RWPE2 (cell line): Measurements from ENCODE around the gene ICAM2.

ENCODE experiments used
- ATAC-seq: fragments of 200-7000 bp; cut with Tn5 transposase; 3 replicates; pipeline ENCODE4 v1.9.1; 2021; ENCODE audit warnings: low read depth
- DNase-seq: peaks from one replicate; pipeline ENCODE4 v3.0.0-alpha.2; 2020; ENCODE audit warnings: low spot score
- H3K27ac ChIP-seq: fragments of 450-650 bp; 2 replicates; pipeline ENCODE4 v1.5.1; 2017; ENCODE audit warnings: mild to moderate bottlenecking; ENCODE audit not compliant: poor library complexity, severe bottlenecking
- H3K27me3 ChIP-seq: fragments of 250-450 bp; sonication (Bioruptor Pico); 2 replicates; pipeline ENCODE4 v1.5.1; 2021; ENCODE audit warnings: mild to moderate bottlenecking, moderate library complexity; ENCODE audit not compliant: insufficient read depth, poor library complexity, severe bottlenecking
- H3K36me3 ChIP-seq: fragments of 250-450 bp; sonication (Bioruptor Pico); 2 replicates; pipeline ENCODE4 v1.5.1; 2020; ENCODE audit warnings: low read depth, mild to moderate bottlenecking, moderate library complexity
- H3K4me1 ChIP-seq: fragments of 250-450 bp; sonication (Bioruptor Pico); 2 replicates; pipeline ENCODE4 v1.5.1; 2021; ENCODE audit warnings: mild to moderate bottlenecking, moderate library complexity; ENCODE audit not compliant: insufficient read depth, poor library complexity, severe bottlenecking
- H3K4me3 ChIP-seq: fragments of 250-450 bp; sonication (Bioruptor Pico); 2 replicates; pipeline ENCODE4 v1.5.1; 2021; ENCODE audit warnings: mild to moderate bottlenecking, moderate library complexity; ENCODE audit not compliant: severe bottlenecking
- H3K9me3 ChIP-seq: fragments of 250-450 bp; sonication (Bioruptor Pico); 2 replicates; pipeline ENCODE4 v1.5.1; 2021; ENCODE audit warnings: mild to moderate bottlenecking, moderate library complexity; ENCODE audit not compliant: severe bottlenecking
- TF ChIP-seq, protein P1 (sequence below): fragments of 450-650 bp; IDR thresholded peaks from one replicate; pipeline ENCODE4 v1.5.1; 2017; ENCODE audit warnings: mild to moderate bottlenecking, moderate library complexity; ENCODE audit not compliant: poor library complexity, severe bottlenecking

Gene ICAM2

DNA sequence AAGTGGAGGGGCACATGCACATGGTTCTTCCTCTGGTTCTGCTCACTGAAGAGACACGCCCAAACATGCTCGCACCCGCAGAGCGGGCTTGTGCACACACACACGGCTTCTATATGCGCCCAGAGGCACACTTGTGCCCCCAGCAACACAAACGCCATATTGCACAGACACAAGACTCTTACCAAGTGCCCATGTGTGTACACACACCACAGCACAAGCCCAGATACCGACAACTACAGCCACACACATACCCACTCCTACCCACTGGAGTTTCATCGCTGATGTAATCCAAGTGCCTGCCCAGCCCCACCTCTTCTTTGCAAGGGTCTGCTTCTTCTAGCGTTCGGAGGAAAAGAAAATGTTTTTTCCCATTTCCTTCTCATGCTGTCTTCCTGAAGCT is 28.8 kb downstream of the ICAM2 start:
- DNase-seq: no peak

DNA sequence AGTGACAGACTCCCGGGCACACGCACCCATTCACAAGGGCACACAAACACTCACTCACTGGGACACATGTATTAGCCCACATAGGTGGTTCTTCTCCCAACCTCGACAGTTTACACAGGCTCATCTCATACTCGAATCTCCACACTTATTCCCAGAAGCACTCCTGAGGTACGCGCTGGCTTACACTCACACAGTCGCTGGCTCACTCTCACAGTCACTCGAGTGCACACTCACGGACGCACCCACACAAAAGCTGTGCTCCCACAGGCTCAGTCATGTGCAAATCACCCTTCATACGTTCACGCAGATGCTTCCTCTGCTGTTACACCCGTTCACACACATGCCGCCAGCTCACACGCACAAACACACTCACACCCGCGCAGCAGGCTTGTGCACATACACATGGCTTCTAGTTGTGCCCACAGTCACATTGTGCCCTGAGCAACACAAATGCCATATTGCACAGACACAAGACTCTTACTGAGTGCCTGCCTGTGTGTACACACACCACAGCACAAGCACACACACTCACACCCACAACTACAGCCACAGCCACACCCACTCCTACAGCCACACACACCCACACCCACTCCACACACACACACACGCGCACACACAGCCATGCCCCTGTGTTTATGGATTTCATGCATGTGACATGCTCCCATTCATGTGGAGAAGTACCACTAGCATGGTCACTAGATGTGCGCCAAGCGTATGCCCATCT is 30.6 kb downstream of the ICAM2 start:
- peaks cover 7% of the 10 kb centered on the region for H3K4me1 ChIP-seq
- no peak overlapping the region for H3K4me3 ChIP-seq
- DNase-seq: no peak
- TF ChIP-seq, protein P1, sequence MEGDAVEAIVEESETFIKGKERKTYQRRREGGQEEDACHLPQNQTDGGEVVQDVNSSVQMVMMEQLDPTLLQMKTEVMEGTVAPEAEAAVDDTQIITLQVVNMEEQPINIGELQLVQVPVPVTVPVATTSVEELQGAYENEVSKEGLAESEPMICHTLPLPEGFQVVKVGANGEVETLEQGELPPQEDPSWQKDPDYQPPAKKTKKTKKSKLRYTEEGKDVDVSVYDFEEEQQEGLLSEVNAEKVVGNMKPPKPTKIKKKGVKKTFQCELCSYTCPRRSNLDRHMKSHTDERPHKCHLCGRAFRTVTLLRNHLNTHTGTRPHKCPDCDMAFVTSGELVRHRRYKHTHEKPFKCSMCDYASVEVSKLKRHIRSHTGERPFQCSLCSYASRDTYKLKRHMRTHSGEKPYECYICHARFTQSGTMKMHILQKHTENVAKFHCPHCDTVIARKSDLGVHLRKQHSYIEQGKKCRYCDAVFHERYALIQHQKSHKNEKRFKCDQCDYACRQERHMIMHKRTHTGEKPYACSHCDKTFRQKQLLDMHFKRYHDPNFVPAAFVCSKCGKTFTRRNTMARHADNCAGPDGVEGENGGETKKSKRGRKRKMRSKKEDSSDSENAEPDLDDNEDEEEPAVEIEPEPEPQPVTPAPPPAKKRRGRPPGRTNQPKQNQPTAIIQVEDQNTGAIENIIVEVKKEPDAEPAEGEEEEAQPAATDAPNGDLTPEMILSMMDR: no peak
- no peak overlapping the region for H3K27ac ChIP-seq
- no peaks in the 10 kb centered on the region for H3K36me3 ChIP-seq
- peaks cover 15% of the 10 kb centered on the region for H3K27me3 ChIP-seq
- ATAC-seq: no peak
- no peaks in the 10 kb centered on the region for H3K9me3 ChIP-seq

More for the DNA sequence above, 28.8 kb downstream of the ICAM2 start:
- Histone ChIP-seq H3K4me3 (no peak overlapping the region), H3K4me1 (peaks cover 3% of the 10 kb centered on the region), H3K27ac (no peak overlapping the region), H3K27me3 (peaks cover 15% of the 10 kb centered on the region), H3K36me3 (no peaks in the 10 kb centered on the region), H3K9me3 (no peaks in the 10 kb centered on the region)
- no peak for ATAC-seq
- TF ChIP-seq, protein P1: no peak

DNA sequence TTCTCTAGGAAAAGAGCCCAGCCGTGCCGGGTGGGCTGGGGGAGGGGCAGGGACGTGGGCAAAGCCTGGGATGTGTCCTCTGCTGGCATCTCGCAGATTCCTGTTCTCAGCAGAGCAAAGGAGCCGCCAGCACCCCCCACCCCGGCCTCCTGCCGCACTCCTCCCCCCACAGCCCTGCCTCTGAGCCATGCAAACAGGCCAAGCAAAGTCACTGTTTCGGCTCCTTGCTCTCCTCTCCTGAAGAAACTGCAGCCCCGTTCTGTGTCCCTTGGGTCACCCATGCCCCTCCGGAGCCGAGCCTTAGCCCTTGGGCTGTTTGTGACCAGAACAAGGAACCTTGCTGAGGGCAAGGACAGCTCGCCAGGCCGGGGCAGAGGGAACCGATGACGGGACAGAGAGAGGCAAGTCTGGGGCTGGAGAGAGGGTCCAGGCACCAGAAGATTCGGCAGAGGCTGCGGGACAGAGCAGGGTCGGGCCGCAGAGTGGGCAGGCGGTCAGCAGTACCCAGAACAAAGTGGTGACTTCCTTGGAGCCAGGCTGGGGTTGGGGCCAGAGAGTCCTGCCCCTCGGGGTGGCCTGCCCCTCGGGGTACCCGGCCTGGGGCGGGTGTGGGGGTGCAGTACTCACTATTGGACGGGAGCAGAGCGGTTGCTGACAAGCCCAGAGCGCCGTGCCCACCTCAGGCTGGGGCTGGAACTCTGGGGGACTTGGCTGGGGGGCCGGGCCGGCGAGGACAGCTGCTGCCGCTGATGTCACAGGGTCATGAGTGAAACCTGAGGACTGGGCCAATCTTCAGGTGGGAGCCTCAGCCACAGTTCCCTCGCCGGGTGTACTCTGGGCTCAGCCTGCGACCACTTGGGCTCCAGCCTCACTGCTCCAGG is 31.5 kb downstream of the ICAM2 start:
- Histone ChIP-seq H3K36me3 (no peaks in the 10 kb centered on the region), H3K4me1 (peaks cover 7% of the 10 kb centered on the region), H3K4me3 (no peak overlapping the region), H3K27me3 (peaks cover 15% of the 10 kb centered on the region), H3K9me3 (no peaks in the 10 kb centered on the region), H3K27ac (no peak overlapping the region)
- no peak for DNase-seq
- no peak for ATAC-seq
- TF ChIP-seq, protein P1: no peak

DNA sequence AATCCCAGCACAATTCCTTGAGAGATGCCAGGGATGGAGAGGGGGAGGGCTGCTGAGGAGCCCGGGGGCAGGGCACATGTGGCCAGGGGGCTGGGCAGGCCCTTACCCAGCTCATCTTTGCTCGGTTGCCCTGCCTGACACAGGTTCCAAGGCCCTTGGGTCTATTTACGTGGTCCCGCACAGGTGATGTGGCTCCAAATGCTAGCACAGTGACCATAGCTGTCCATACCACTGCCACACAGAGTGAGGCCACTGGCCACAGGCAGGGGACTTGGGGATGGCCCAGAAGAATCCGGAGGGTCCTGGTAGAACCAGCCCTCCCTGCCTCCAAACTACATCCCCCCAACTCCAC is 32.3 kb downstream of the ICAM2 start:
- peaks cover 7% of the 10 kb centered on the region for H3K4me1 ChIP-seq
- no peak for ATAC-seq
- no peak overlapping the region for H3K27ac ChIP-seq
- no peaks in the 10 kb centered on the region for H3K36me3 ChIP-seq
- H3K9me3 ChIP-seq: no peaks in the 10 kb centered on the region
- H3K27me3 ChIP-seq: peaks cover 15% of the 10 kb centered on the region
- TF ChIP-seq, protein P1: no peak
- no peak overlapping the region for H3K4me3 ChIP-seq
- no peak for DNase-seq
